PFSK-1 (cell line): Measurements from ENCODE around the gene BHLHE41. TPM values are rescaled to one million over a fixed set of nuclear protein-coding genes. Genes with fewer than 3 reads are reported as not detected.

Source experiments
- FOXP2 ChIP-seq: optimal IDR thresholded peaks from 2 replicates; pipeline ENCODE3; 2011; ENCODE audit warnings: borderline replicate concordance, control low read depth, inconsistent platforms; ENCODE audit not compliant: insufficient read depth; ENCODE audit errors: extremely low read length, extremely low read depth
- POLR2AphosphoS5 ChIP-seq: IDR thresholded peaks from 2 replicates; pipeline ENCODE4 v1.6.1; 2012; ENCODE audit warnings: low read depth, mild to moderate bottlenecking, control low read depth, low read length, moderate library complexity
- SIN3A ChIP-seq: IDR thresholded peaks from 2 replicates; pipeline ENCODE4 v1.6.1; 2012; ENCODE audit warnings: mild to moderate bottlenecking, low read length, moderate library complexity, borderline replicate concordance; ENCODE audit not compliant: insufficient read depth
- TAF1 ChIP-seq: IDR thresholded peaks from 2 replicates; pipeline ENCODE4 v1.6.1; 2012; ENCODE audit warnings: low read length, control low read depth, borderline replicate concordance; ENCODE audit not compliant: insufficient read depth
- polyA plus RNA-seq: library from polyadenylated mRNA; unstranded; fragments of >200 nt; gene quantifications from one replicate; pipeline ENCODE4 v1.2.1, GENCODE V29; 2012; ENCODE audit warnings: low read depth, missing spikeins; ENCODE audit not compliant: insufficient read length
- TF ChIP-seq, protein P1 (sequence below), 2 experiments: IDR thresholded peaks; 2 replicates each; pipeline versions ENCODE4 v1.6.1 to v1.8.0; 2011 to 2012; ENCODE audit warnings: low read depth in 2 of 2, low read length in 2 of 2, control low read depth in 1 of 2, inconsistent platforms in 1 of 2, mild to moderate bottlenecking in 1 of 2, moderate library complexity in 1 of 2; ENCODE audit not compliant: insufficient read depth in 1 of 2

The BHLHE41 gene
- polyA plus RNA-seq: 11.4 TPM

DNA sequence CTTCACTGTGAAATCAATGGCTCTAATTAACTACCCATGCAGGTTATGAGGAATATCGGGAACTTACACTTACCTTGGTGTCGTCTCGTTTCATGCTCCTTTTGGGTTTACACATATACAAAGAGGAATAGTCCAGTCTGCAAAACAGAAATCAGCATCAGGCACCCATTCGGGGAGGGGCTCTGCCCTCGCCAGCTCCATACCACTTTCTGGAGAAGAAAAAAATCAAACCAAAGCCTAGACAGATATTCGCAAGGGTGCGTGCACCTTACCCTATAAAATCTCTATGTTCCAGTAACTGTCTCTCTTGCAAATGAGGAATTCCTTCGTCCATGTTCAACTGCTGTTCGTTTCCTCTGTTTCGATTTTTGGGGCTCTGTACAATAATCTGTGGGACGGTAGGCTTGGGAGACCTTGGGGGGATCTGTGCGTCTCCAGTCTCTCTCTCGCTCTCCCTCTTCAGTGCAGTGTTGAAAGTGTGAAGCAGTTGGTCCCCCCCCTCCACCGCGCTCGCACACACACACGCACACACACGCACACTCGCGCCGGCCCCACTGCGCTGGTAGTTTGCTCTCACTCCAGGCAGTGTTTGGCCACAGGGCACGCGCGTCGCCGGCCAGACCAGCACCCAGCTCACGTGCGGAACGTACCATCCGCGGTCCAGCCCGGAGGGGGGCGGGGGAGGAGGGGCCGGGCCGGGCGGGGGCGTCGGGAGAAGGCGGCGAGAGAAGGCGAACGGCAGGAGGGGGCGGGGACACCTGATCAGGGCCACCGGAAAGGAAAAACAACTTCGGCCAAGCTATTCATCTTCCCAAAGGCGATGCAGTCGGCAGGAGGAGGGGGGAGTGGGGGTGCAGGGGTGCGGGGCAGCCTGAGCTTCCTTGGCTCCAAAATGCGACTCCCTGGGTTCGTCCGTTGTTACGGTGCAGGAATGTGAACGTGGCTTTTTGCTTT, at the start of gene BHLHE41:
TSS of gene BHLHE41 (minus strand) at position 592 of the 954 bp plus-strand sequence. CDS start at position 334, 258 bp downstream.
- TF ChIP-seq FOXP2 (peak; percentile 93), POLR2AphosphoS5 (no peak), SIN3A (no peak)

DNA sequence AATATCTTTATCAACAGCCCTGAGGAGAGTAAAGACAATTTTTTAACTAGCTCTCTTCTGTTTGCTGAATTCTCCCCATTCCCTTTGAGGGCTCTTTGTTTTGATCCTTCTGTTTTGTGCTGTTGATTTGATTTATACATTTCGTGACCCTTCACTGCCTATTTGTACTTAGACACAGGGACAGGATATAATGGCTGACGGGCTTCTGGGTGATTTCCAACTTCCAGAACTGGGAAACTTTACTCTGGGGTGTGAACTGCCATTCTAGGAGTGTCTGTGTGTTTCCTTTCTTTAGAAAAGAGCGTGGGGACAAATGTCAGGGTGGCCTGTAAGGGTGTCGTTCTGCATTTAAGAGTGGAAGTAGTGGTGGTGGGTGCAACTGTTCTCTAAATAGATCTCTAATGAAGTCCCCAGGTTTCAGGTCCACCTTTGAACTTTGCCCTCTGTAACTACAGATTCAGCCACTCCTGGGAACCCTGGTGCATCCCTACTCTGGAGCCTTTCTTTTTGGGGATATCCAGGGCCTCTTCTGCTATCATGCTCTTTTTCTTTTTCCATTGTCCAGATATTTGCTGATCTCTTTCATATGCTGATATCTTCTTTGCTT, 48.2 kb upstream of the BHLHE41 start:
- TF ChIP-seq POLR2AphosphoS5 (no peak), FOXP2 (no peak), SIN3A (no peak), TAF1 (no peak)
- TF ChIP-seq, protein P1, sequence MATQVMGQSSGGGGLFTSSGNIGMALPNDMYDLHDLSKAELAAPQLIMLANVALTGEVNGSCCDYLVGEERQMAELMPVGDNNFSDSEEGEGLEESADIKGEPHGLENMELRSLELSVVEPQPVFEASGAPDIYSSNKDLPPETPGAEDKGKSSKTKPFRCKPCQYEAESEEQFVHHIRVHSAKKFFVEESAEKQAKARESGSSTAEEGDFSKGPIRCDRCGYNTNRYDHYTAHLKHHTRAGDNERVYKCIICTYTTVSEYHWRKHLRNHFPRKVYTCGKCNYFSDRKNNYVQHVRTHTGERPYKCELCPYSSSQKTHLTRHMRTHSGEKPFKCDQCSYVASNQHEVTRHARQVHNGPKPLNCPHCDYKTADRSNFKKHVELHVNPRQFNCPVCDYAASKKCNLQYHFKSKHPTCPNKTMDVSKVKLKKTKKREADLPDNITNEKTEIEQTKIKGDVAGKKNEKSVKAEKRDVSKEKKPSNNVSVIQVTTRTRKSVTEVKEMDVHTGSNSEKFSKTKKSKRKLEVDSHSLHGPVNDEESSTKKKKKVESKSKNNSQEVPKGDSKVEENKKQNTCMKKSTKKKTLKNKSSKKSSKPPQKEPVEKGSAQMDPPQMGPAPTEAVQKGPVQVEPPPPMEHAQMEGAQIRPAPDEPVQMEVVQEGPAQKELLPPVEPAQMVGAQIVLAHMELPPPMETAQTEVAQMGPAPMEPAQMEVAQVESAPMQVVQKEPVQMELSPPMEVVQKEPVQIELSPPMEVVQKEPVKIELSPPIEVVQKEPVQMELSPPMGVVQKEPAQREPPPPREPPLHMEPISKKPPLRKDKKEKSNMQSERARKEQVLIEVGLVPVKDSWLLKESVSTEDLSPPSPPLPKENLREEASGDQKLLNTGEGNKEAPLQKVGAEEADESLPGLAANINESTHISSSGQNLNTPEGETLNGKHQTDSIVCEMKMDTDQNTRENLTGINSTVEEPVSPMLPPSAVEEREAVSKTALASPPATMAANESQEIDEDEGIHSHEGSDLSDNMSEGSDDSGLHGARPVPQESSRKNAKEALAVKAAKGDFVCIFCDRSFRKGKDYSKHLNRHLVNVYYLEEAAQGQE (IDR thresholded peaks at IDR 0.05; ENCODE audit: insufficient read depth in 1 of 2, low read depth in 2 of 2, low read length in 2 of 2): no peak

DNA sequence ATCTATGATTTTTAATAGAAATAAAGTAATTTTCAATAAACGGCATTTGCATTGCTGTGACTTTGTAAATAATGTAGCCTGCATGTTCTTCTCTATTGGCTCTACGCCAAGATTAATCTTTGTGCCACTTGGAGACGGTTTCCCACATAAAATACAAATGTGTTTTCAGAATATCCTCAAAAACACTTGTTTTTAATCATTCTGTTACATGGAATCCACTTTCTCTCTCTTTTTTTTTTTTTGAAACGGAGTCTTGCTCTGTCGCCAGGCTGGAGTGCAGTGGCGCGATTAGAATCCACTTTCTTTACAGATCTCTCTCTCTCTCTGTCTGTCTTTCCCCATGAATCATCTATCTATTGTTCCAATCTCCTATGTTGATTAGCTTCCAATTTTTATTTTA, 47.7 kb upstream of the BHLHE41 start:
- TF ChIP-seq POLR2AphosphoS5 (no peak), TAF1 (no peak), SIN3A (no peak), FOXP2 (no peak)
- TF ChIP-seq, protein P1 (IDR thresholded peaks at IDR 0.05; ENCODE audit: insufficient read depth in 1 of 2, low read depth in 2 of 2, low read length in 2 of 2): no peak

DNA sequence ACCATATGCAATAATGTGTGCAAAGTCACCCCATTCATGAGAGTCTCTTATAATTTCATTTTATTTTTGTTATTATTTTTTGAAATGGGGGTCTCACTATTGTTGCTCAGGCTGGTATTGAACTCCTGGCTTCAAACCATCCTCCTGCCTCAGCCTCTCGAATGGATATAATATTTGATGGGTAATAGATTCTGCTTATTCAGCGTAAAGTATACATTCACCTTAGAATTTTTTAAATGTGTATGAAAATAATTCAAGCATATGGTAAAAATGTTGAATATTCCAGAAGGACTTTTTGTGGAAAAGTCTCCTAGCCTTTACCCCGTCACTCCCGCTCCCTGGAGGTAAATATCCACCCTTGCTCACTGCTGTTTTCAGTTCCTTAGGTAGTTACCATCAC, 47.2 kb upstream of the BHLHE41 start:
- TF ChIP-seq, protein P1 (IDR thresholded peaks at IDR 0.05; ENCODE audit: insufficient read depth in 1 of 2, low read depth in 2 of 2, low read length in 2 of 2): no peak
- TF ChIP-seq SIN3A: no peak
- no peak for TF ChIP-seq POLR2AphosphoS5

DNA sequence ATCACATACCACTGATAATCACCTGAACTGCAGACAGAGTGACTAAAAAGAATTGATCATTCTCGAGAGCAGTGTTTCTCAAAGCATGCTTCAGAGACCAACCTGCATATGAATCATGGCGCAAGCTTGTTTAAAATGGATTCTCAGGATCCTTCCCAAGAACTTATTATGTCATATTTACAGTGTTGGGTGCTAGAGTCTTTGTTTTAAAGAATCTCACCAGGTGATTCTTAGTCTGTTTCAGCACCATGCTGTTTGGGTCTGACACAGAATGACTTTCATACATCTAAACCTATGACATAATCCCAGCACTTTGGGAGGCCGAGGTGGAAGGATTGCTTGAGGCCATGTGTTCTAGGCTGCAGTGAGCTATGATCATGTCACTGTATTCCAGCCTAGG, 39.3 kb upstream of the BHLHE41 start:
- no peak for TF ChIP-seq TAF1
- TF ChIP-seq SIN3A: no peak
- TF ChIP-seq, protein P1 (IDR thresholded peaks at IDR 0.05; ENCODE audit: insufficient read depth in 1 of 2, low read depth in 2 of 2, low read length in 2 of 2): no peak
- no peak for TF ChIP-seq POLR2AphosphoS5
- no peak for TF ChIP-seq FOXP2
